HUDEP-2 (cell line): Measurements from ENCODE around the gene ZNF384.

Source experiments
- DNase-seq, 76 experiments: peaks; one replicate each; lab custom pipeline; 2025; ENCODE audit not compliant: unreplicated experiment in 76 of 76; lab: John Stamatoyannopoulos, UW

Gene ZNF384

DNA sequence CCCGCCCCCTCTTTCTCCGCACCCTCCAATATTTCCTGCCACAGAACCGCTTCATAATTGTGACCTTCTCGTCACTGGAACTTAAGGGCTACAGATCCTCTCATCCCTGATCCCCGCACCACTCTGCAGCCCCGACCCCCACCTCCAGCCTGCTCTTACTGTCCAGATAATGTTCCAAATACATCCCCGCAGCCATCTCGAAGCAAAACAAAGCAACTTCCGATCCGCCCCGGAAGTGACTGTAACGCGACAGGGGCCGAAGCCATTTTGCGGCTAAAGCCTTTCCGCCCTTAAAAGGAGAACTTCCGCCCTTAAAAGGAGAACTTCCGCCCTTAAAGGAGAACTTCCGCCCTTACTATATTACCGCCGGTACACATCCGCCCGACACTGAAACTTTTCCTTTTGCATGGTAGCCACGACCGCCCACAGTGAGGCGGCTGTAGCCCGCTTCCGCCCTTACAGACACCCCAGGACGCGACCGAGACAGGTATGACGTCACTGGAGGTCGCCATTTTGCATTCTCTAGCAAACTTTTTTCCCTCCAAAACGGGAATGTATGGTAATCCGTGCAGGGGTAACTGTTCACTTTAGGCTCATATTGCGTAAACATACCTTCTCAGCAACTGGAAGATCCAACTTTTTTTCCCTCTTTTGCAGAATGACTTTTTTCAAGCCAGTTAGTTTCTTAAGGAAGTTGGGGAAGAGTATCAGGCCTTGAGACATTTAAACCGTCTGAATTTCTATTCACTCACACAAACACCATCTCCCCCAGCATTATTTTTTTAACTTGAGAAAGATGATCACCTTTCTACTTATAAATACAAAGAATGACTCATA, 26.1 kb downstream of the ZNF384 start, which contains the start of gene ING4:
ING4 (minus strand) TSS at position 214 of the 837 bp plus-strand sequence; CDS start at position 196, 18 bp downstream.
- DNase-seq: peak; percentile 24 to 99 (median 96)

DNA sequence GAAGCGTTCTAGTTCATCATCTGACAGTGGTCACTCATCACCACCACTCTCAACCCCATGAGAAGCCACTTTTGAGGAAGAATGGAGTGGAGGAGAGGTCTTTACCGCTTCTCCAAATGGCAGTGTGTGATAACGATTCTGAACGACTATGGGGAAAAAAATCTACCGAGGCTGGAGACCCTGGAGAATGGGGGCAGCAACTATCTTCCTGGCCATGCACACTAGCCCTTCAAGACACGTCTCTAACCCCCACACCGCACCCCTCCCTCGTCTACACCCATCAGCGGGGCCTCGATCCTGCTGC, 26.6 kb downstream of the ZNF384 start:
- peak in 21 of 76 experiments; percentile 31 to 71 (median 51) for DNase-seq

DNA sequence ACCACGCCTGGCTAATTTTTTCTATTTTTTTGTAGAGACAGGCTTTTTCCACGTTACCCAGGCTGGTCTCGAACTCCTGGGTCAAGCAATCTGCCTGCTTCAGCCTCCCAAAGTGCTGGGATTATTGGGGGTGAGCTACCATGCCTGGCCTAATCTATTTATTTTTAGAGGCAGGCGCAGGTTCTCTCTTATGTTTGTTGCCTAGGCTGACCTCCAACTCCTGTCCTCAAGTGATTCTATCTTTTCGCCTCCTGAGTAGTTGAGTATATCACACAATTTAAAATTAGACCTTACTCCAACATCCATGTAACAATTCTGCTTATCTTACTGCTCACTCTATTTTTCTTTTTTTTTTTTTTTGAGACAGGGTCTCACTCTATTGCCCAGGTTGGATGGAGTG, 35.2 kb downstream of the ZNF384 start:
- DNase-seq: no peak

DNA sequence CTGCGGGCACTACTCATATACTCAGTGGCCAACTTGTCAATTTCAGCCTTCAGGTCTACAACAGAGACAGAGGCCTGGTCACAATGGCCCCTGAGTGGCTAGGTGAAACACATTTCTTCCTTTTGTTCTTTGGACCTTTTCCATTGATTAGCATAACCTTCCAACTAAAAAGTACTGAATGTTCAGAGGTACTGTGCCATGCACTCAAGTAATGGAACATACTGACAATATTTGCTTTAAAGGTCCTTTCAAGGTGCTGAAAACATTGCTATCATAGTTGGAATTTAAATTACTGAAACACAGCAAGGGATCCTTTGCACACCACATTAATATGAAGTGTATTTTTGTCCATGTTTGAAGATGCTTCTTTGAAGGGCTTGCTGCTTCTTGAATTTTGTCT, 35.8 kb downstream of the ZNF384 start:
- DNase-seq: no peak

DNA sequence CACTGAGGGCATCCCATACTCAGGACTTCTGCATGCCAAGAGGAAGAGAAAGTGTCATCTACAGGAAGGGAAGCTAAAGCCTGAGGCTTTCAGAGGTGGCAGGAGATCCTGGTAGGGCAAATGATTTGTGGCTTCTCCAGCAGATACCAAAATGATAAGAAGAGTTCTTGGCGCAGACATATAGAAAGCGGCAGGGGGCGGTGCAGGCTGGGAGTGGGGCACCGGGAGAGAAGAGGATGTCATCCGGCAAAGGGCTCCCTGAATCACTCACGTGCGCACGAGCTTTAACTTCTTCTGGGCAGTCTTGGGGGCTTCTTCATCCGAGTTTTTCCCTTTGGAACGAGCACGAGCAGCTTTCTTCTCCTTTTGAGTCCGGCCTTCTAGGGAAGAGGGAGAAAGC, 36.8 kb downstream of the ZNF384 start:
- no peak for DNase-seq

DNA sequence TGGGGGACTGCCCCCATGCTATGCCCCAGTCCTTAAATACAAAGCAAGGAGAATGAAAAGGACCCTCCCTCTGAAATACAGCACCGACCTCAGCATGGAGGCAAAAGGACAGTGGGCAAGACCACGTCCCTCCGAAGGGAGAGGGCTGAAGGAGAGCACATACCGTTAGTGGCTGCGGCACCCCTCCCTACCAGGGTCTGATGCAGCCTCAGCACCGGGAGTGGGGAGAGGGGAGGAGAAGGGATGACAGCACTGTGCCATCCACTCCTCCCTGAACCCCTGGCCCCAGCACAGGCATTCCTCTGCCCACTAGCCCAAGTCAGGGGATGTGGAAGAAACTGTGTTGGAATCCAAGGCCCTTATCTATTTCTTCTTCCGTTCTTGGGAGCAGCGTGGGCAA, 38.3 kb downstream of the ZNF384 start:
- no peak for DNase-seq

- peak in 2 of 76 experiments; percentile 12 to 47 for DNase-seq
Measured at GRCh38 chr12:6647083-6647604, 42.0 kb downstream of the ZNF384 start, which contains the start of gene ACRBP. ACRBP (minus strand) TSS chr12:6647432; CDS start chr12:6647366, 66 bp downstream.

- no peak for DNase-seq
Measured at GRCh38 chr12:6646276-6647082, 42.7 kb downstream of the ZNF384 start.

DNA sequence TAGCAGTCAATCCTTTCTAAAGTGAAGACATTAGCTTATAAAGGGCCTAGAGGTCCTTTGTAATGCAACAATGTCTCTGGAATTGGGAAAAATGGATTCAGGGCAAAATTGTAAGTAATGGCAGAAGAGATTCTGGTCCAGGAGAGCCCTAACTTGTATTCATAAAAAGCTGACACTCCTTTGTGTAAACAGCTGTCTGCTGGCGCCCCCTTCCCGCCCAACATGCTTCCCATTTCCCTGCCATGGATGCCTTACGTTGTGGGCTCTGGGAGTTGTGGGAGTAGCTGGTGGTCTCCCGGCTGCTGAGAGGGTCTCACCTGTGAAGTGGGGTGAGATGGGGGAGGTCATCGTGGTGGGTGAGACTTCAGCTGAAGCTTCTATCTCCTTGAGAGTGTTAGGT, 44.3 kb downstream of the ZNF384 start:
- no peak for DNase-seq

- no peak for DNase-seq
Measured at GRCh38 chr12:6644257-6644596, 44.9 kb downstream of the ZNF384 start.

- no peak for DNase-seq
Measured at GRCh38 chr12:6643569-6644256, 45.5 kb downstream of the ZNF384 start.

DNA sequence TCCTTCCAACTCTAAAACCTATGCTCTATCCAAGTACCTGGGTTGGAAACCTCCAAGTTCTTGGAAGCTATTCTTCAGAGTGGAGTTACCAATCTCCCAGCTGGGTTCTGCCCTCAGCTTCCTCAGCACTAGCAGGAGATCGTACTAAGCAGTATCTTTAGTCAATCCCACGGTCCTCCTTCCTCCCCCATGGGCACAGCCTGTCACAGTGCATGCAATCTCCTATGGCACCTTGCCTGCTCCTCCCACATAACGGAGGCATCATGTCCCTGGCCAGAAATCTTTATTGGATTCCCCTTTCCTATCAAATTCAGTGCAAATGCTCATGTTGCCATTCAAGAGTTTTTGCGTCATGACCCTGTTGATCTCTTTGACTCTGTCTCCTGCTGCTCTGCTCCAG, 48.0 kb downstream of the ZNF384 start:
- DNase-seq: peak in 9 of 76 experiments; percentile 7 to 34 (median 19)

GRCh38 chr12:6640497-6640896, 48.7 kb downstream of the ZNF384 start:
- DNase-seq: no peak

- peak in 19 of 76 experiments; percentile 4 to 50 (median 30) for DNase-seq
Measured at GRCh38 chr12:6639151-6639801, 49.9 kb downstream of the ZNF384 start.

DNA sequence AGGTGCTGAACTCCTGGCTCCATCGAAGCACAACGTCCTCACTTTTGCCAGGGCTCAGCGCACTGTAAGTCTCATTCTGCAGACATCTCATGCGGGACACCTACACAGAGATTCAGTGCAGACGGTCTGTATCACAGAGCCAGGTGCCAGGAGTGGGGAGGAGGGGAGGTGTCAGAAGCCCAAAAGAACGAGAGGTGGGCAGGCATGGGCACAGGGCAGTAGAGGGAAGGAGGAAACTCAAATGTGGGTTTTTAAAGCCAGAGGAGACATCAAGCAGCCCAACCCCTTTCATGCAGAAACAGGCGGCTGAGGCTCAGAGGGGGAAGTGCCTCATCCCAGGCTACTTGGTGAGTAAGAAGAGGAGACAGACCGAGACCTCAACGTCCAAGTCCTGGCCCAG, 50.9 kb downstream of the ZNF384 start:
- DNase-seq: peak in 1 of 76 experiments; percentile 20

DNA sequence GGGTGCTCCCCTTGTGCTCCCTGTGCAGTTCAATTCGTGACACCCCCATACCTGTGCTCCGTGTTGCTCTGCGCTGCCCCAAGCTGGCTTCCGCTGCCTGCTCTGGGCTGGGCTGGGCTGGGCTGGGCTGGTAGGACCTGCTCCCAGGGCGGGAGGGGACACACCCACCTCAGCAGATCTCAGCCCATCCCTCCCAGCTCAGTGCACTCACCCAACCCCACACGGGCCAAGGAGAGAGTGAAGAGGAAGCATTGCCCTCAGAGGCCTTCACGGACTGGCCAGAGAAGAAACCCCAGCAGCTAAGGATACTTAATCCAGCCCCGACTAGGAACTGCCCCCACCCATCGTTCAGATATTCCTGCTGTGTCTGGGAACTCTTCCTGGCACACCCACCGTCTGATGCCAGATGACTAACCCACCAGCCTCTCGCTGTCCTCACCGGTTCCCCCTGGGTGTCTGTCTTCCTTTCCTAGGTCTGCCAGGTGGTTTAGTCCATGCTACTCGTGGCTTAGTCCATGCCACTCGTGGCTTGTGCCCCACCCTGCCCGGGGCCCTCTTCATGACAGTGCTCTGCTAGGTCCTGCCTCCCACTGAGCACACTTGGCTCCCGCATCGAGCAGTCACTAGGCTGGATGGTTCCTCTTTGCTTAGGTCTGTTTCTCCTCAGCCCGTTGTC, 53.2 kb downstream of the ZNF384 start, which contains the start of gene LPAR5:
LPAR5 (minus strand) TSS at position 104 of the 676 bp plus-strand sequence. CDS start 14,711 bp downstream, outside the sequence.
- peak in 72 of 76 experiments; percentile 22 to 91 (median 78) for DNase-seq

DNA sequence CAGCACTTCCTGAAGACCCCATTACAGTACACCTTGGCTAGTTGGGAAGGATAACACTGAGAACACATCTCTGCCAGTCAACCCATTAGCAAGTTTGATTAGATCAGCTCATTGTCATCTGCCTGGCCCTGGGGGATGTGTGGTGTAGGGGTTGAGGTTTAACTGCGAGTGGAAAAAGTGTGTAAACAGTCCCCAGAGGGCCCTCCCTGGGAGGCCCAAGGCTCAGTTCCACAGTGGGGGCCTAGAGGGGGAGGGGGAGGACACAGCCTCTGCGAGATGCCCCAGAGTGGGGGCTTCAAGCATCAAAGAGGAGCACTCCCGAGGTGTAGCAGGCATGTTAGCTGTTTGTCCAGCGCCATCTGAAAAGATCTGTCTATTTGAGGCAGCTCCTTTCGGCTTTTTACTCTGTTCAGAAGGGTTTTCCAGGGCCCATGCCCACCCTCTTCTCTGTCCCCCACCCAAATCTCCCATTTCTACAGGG, 53.8 kb downstream of the ZNF384 start:
- DNase-seq: peak in 59 of 76 experiments; percentile 13 to 86 (median 48)

GRCh38 chr12:6632026-6632983, 56.9 kb downstream of the ZNF384 start:
- peak in 1 of 76 experiments; percentile 6 for DNase-seq
